GM10266 (cell line): ENCODE data around the gene ABCC9.
"Not testable (repeated sequence)": the region's sequence is repeated elsewhere in the genome, so short reads cannot be mapped to it uniquely, and the experiment has no call there.

Source experiments
- DNase-seq: peaks from one replicate; pipeline ENCODE4 v3.0.0; 2012; ENCODE audit errors: extremely low spot score
- CTCF ChIP-seq: IDR thresholded peaks from 2 replicates; pipeline ENCODE4 v1.5.1; 2012; ENCODE audit warnings: mild to moderate bottlenecking, low read depth; ENCODE audit not compliant: control insufficient read depth, insufficient read depth; ENCODE audit errors: missing control alignments

The ABCC9 gene

GRCh38 chr12:21813125-21813524, 128.1 kb downstream of the ABCC9 start:
- no peak for TF ChIP-seq CTCF
- DNase-seq: no peak

- not testable (repeated sequence) for DNase-seq
Measured at GRCh38 chr12:21812340-21812739, 128.9 kb downstream of the ABCC9 start.

GRCh38 chr12:21809100-21809499, 132.1 kb downstream of the ABCC9 start:
- no peak for TF ChIP-seq CTCF
- DNase-seq: no peak

GRCh38 chr12:21806255-21806654, 135.0 kb downstream of the ABCC9 start:
- no peak for TF ChIP-seq CTCF

GRCh38 chr12:21801522-21802288, 139.5 kb downstream of the ABCC9 start:
- DNase-seq: no peak
- no peak for TF ChIP-seq CTCF

More at GRCh38 chr12:21806255-21806654, 135.0 kb downstream of the ABCC9 start:
- no peak for DNase-seq

GRCh38 chr12:21800011-21800410, 141.2 kb downstream of the ABCC9 start:
- DNase-seq: no peak
- no peak for TF ChIP-seq CTCF

GRCh38 chr12:21797539-21797938, 143.7 kb downstream of the ABCC9 start:
- DNase-seq: no peak
- TF ChIP-seq CTCF: no peak
